Measurements from ENCODE around the gene KLF7.

The KLF7 gene

GRCh38 chr2:207184768-207185167 lies 19.0 kb upstream of the KLF7 start:
- in situ Hi-C loops (cut with HindIII; ENCODE audit: low pct_unique_long_range_greater_than_20kb, low sequenced_read_pairs) = no loop called here
- no peak for TF ChIP-seq JUND (IDR thresholded peaks at IDR 0.05; ENCODE audit: low read depth)
- DNase-seq (ENCODE audit: low read depth in 1 of 2, low spot score in 1 of 2) = no peak

- in situ Hi-C loops (cut with HindIII; ENCODE audit: low pct_unique_long_range_greater_than_20kb, low sequenced_read_pairs) = no loop called here
- TF ChIP-seq JUND (IDR thresholded peaks at IDR 0.05; ENCODE audit: low read depth) = no peak
- no peak for DNase-seq (ENCODE audit: low read depth in 1 of 2, low spot score in 1 of 2)
Measured at GRCh38 chr2:207184348-207184747, 18.6 kb upstream of the KLF7 start.

DNA sequence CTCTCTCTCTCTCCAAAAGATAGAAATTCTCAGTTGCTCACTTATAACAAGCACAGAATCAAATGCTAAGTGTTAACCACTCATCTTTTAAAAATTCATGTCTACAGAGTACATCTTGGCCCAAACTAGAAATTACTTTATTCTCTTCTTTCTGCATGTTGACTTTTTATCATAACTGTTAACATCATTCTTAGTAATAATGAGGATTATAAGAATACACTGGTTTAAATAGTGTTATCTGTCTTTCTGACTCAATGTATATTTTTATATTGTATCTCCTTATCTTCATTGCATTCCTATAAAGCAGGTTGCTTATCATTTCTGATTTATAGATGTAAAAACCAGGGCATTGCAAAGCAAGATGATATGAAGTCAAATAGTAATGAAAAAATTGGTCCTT lies 17.8 kb upstream of the KLF7 start:
- in situ Hi-C loops (cut with HindIII; ENCODE audit: low pct_unique_long_range_greater_than_20kb, low sequenced_read_pairs) = no loop called here
- DNase-seq (ENCODE audit: low read depth in 1 of 2, low spot score in 1 of 2) = no peak
- no peak for TF ChIP-seq JUND (IDR thresholded peaks at IDR 0.05; ENCODE audit: low read depth)

GRCh38 chr2:207182911-207183310 lies 17.2 kb upstream of the KLF7 start:
- in situ Hi-C loops (cut with HindIII; ENCODE audit: low pct_unique_long_range_greater_than_20kb, low sequenced_read_pairs) = no loop called here
- TF ChIP-seq JUND (IDR thresholded peaks at IDR 0.05; ENCODE audit: low read depth) = no peak
- no peak for DNase-seq (ENCODE audit: low read depth in 1 of 2, low spot score in 1 of 2)

- in situ Hi-C loops (cut with HindIII; ENCODE audit: low pct_unique_long_range_greater_than_20kb, low sequenced_read_pairs) = no loop called here
- no peak for TF ChIP-seq JUND (IDR thresholded peaks at IDR 0.05; ENCODE audit: low read depth)
- DNase-seq (ENCODE audit: low read depth in 1 of 2, low spot score in 1 of 2) = no peak
Measured at GRCh38 chr2:207181526-207182274, 16.0 kb upstream of the KLF7 start.

GRCh38 chr2:207180741-207181140 lies 15.0 kb upstream of the KLF7 start:
- TF ChIP-seq JUND (IDR thresholded peaks at IDR 0.05; ENCODE audit: low read depth) = no peak
- in situ Hi-C loops (cut with HindIII; ENCODE audit: low pct_unique_long_range_greater_than_20kb, low sequenced_read_pairs) = no loop called here
- no peak for DNase-seq (ENCODE audit: low read depth in 1 of 2, low spot score in 1 of 2)

DNA sequence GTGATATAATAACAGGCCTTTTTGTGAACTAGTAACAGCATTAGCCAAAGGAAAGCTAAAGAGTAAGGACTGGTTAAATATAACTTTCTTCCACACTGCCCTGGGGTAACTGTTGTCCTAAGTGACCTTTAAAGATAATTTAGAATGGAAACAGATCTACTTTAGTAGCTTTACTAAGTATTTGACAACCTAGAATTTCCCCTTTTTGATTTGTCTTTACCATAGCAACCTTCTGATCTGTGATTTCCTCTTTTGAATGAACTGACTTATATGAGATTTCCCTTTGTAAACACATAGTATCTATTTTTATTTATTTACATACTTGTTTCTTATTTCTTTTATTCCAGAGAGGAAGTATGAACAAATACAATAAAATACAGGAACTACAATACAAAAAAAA lies 10.5 kb upstream of the KLF7 start:
- no peak for TF ChIP-seq JUND (IDR thresholded peaks at IDR 0.05; ENCODE audit: low read depth)
- in situ Hi-C loops (cut with HindIII; ENCODE audit: low pct_unique_long_range_greater_than_20kb, low sequenced_read_pairs) = no loop called here
- DNase-seq (ENCODE audit: low read depth in 1 of 2, low spot score in 1 of 2) = no peak

DNA sequence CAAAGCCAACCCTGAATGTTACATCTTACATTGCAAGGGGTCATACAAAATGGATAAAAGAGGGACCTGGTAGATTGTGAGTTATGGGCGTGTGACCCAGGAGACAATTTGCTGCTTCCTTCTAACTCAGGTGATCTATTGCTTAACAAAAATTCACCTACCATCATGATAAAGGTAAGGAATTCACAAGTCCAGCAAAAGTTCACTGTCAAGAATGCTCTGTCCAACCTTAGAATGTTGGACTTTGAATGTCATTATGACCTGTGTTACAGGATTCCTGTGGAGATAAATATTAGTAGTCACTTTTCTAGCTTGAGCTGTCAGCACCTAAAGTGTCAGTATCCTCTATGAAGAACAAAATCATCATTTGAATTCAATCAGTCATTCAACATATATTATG lies 7.9 kb upstream of the KLF7 start:
- no peak for TF ChIP-seq JUND (IDR thresholded peaks at IDR 0.05; ENCODE audit: low read depth)
- DNase-seq (ENCODE audit: low read depth in 1 of 2, low spot score in 1 of 2) = peak in 1 of 2 experiments; percentile 21
- in situ Hi-C loops (cut with HindIII; ENCODE audit: low pct_unique_long_range_greater_than_20kb, low sequenced_read_pairs) = no loop called here

- in situ Hi-C loops (cut with HindIII; ENCODE audit: low pct_unique_long_range_greater_than_20kb, low sequenced_read_pairs) = no loop called here
- no peak for TF ChIP-seq JUND (IDR thresholded peaks at IDR 0.05; ENCODE audit: low read depth)
- DNase-seq (ENCODE audit: low read depth in 1 of 2, low spot score in 1 of 2) = no peak
Measured at GRCh38 chr2:207167099-207167923, 1.6 kb upstream of the KLF7 start.

DNA sequence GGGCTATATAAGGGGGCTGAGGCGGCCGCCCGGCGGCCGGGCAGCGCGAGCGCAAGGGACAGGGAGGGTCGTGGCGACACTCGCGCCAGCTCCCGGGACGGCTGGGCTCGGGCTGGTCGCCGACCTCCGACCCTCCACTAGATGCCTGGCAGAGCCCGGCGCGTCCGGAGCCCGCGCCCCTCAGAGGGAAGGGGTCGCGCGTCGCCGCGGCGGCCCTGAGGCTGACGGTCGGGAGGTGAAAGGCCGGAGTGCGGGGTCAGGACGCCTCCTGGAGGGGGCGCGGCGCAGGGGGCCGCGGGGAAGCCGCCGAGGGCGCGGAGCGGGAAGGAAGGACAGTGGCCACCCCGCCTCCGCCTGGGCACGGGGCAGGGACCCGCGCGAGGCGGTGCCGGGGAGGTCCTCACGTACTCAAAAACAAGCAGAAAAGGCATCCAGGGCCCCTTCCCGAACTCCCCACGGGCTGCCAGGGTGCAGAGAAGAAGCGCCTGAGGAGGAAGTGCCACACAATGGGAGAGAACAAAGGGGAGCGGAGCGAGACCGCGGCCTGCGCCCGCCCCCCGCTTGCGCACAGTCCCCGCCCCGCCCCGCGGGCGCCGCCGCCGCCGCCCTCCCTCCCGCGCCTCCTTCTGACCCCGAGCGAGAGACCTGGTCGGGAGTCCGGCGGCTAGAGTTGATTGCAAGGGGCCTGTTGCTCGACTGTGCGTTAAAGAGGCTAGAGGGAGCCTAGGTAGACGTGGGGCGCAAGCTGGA lies 776 bp upstream of the KLF7 start:
- no peak for TF ChIP-seq JUND (IDR thresholded peaks at IDR 0.05; ENCODE audit: low read depth)
- peak; percentile 39 to 70 for DNase-seq (ENCODE audit: low read depth in 1 of 2, low spot score in 1 of 2)
- in situ Hi-C loops (cut with HindIII; ENCODE audit: low pct_unique_long_range_greater_than_20kb, low sequenced_read_pairs) = no loop called here

DNA sequence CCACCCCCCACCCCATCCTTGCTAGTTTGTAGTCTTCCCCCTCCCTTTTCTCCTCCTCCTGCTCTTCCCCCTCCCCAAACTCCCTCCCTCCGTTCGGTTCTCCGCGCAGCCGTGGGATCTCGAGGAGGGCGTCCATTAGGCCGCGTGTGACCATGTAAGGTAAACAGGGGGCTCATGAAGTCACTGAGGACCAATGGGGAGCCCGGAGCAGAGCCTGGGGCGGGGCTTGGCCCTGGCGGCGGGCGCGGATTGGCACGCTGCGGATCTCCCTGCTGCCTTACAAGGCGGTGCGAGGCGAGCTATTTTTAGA lies 246 bp upstream of the KLF7 start:
- DNase-seq (ENCODE audit: low read depth in 1 of 2, low spot score in 1 of 2) = peak; percentile 91 to 97
- TF ChIP-seq JUND (IDR thresholded peaks at IDR 0.05; ENCODE audit: low read depth) = no peak
- in situ Hi-C loops (cut with HindIII; ENCODE audit: low pct_unique_long_range_greater_than_20kb, low sequenced_read_pairs) = no loop called here

- peak in 1 of 2 experiments; percentile 40 for DNase-seq (ENCODE audit: low read depth in 1 of 2, low spot score in 1 of 2)
- in situ Hi-C loops (cut with HindIII; ENCODE audit: low pct_unique_long_range_greater_than_20kb, low sequenced_read_pairs) = no loop called here
- no peak for TF ChIP-seq JUND (IDR thresholded peaks at IDR 0.05; ENCODE audit: low read depth)
Measured at GRCh38 chr2:207164006-207164831, 1.5 kb downstream of the KLF7 start.
